HT-29 (cell line): Measurements from ENCODE around the gene MEF2A. TPM values are rescaled to one million over a fixed set of nuclear protein-coding genes. Genes with fewer than 3 reads are reported as not detected.
A peak's percentile ranks its signal among the peaks of the same experiment; 100 is the strongest.

Source experiments
- DNase-seq: peaks from one replicate; pipeline ENCODE4 v3.0.0-alpha.2; 2015; ENCODE audit warnings: low spot score
- total RNA-seq: library from RNA; depleted of rRNA; stranded (reverse); fragments of >200 nt; shearing (Covaris generic); gene quantifications from 2 replicates; pipeline ENCODE4 v1.2.3, GENCODE V29; 2014

The MEF2A gene
- total RNA-seq, 1 experiment from 2014 or later = 22.3 TPM

- DNase-seq = peak; percentile 59
These were observed 138.0 kb downstream of the MEF2A start for GRCh38 chr15:99703603-99704443.

DNA sequence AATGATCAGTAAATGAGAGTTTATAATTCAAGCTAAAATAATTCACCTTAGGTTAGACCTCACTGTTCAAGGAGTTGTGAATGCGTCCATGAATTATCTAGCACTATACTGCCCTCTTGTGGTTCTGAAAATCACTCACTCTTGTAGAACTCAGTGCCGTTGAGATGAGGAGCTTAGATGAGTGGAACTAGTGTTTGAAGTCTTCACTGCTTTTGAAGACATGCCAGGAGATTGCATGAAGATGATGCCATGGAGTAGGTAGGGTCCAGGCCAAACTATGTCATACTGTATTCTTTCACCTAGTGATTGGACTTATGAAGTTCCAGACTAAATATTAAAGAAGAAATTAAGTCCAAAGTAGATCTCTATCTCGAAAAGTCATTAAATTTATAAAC is 138.7 kb downstream of the MEF2A start:
- DNase-seq = peak; percentile 96

- DNase-seq = no peak
These were observed 140.9 kb downstream of the MEF2A start for GRCh38 chr15:99706557-99707303.

GRCh38 chr15:99707473-99708270 is 141.9 kb downstream of the MEF2A start:
- DNase-seq = no peak

- DNase-seq = peak; percentile 78
These were observed 142.8 kb downstream of the MEF2A start for GRCh38 chr15:99708563-99708962.

DNA sequence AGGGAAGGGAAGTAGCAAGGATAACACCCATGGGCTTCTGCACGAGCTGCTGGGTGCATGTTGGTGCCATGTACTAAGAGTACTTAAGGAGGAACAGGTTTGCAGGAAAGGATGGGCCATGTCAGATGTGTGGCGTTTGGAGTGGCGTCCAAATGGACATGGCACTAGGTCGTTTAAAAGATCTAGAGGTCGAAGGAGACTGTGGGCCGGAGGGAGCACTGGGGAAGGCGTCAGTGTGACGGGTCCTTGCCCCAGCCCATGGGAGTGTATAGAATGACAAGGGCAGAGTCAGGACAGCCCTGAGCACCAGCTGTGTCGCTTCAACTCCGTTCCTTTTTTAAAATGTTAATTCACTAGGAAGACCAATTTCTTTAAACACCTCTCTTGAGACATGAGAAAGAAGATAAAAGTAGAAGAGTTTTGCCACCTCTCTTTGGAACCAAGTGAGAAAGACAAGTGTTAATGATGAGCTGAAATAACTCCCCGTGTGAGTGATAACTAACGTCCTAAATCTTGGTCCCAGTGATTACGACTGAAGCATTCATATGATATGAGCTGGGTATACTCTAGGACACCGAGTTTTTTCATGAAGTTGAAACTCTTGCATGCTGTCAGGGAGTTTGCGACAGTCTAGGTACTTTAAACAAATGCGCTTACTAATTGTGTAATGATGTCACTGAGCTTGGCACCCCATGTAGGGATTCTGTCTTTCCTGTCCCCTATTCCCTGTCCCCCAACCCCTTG is 143.6 kb downstream of the MEF2A start:
- no peak for DNase-seq

DNA sequence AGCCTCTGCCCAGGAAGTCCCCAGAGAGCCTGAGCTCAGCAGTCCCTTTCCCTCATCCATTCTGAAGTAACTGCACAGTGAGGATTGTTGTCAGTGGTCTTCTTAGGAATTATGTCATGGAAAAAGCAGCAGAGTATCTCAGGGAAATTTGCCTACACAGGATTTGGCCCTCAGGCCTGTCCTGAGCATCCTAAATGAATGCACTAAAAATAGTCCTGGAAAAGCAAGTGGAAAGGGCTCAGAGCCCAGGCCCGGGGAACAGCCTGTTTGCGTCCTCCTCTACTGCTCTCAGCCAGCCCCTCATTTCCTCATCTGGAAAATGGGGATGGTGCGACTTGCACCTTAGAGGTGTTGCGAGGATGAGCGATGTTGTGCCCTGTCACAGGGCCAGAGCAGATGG is 145.8 kb downstream of the MEF2A start:
- DNase-seq = no peak

DNA sequence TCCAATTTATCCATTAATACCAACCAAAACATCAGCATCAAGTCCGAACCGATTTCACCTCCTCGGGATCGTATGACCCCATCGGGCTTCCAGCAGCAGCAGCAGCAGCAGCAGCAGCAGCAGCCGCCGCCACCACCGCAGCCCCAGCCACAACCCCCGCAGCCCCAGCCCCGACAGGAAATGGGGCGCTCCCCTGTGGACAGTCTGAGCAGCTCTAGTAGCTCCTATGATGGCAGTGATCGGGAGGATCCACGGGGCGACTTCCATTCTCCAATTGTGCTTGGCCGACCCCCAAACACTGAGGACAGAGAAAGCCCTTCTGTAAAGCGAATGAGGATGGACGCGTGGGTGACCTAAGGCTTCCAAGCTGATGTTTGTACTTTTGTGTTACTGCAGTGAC is 146.6 kb downstream of the MEF2A start:
- no peak for DNase-seq

DNA sequence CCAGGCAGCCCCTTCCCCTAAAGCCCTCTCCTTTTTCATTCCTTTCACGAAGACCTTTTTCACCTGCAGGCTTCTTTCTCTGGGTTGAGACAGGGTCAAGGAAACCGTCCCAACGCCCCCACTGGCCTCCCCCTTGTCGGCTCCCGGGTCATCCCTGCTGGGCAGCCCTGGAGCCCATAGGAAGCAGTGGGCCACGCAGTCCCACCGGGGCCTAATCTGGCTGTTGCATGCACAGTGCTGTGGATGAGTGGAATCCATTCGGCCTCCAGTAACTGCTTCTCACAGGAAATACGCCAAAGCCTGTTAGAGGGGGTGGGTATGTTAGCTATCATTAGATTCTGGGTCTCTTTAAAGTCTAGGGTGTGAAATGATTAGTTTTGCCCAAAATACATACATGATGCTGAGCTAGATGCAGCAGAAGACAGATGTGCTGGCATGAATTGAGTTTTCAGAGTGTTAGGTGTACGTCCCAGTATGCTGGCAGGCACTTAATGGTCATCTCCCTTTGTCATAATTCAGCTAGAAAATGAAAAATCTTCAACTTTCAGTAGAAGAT is 150.8 kb downstream of the MEF2A start:
- DNase-seq = no peak

GRCh38 chr15:99717161-99718009 is 151.6 kb downstream of the MEF2A start:
- no peak for DNase-seq

DNA sequence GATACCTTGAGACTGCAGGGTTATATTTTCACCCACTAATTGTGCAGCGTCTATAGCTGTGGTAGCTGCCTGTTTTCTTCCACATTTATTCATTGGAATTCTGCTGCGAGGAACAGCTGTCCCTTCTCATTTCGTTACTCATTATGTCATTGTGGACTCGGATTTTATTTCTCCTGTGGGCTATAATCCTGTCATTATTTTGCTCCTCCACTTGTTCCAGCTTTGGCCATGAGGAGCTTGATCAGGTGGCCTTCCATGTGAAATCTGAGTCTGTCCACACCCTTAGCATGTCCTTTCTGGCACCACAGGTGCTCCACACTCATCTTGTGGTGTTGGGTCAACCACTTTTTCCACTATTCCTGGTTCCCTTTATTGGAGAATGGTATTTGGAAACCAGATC is 152.6 kb downstream of the MEF2A start:
- no peak for DNase-seq

DNA sequence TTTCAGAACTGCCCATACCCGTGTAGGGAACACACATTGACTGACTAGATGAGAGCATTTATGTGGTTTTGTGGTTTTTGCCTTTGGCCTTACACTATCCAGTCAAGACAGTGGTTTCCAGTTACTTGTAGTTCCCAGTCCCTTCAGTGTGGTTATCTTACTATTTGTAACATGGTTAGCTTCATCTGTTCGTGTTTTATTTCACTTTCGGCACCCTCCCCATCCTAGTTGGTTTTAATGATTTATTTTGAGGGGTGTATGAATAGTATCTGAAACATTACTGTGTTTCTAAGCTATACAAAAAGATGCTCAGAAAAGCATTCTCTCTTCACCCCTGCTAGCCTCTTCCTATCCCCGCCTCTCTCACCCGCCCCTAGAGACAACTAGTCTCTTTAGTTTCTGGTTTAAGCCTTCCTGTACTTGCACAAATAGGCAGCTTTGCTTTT is 153.3 kb downstream of the MEF2A start:
- DNase-seq = no peak

DNA sequence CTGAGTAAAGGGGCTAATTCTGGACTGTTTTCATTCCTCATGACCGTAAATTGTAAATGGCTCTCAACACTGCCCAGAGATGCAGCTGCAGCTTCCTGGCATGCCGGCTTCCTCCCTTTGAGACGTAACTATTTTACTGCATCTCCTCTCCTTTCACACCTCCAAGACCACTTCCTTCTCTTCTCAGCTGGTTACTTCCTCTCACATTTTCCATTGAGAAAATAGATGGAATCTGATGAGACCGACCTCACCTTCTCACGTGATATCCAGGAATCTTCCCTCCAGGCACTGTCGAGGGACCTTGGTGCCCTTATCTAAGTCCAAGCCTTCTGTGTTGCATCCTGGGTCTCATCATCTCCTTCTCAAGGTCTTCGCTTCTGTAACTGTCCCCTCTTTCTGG is 154.7 kb downstream of the MEF2A start:
- no peak for DNase-seq

GRCh38 chr15:99721104-99721778 is 155.5 kb downstream of the MEF2A start:
- no peak for DNase-seq

- no peak for DNase-seq
These were observed 156.1 kb downstream of the MEF2A start for GRCh38 chr15:99721896-99722295.

DNA sequence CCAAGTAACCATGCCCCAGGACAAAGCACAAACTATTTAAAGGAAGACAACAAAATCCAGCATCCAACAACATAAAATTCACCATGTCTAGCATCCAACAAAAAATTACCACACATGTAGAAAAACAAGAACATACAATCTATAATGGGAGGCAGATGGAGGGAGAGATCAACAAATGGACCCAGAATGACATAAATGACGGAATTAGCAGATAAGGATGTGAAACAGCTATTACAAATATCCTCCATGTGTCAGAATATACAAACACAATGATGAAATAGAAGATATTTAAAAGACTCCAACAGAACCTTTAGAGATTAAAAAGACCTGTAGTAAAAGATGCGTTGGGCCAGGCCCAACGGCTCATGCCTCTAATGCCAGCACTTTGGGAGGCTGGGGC is 156.6 kb downstream of the MEF2A start:
- DNase-seq = no peak

DNA sequence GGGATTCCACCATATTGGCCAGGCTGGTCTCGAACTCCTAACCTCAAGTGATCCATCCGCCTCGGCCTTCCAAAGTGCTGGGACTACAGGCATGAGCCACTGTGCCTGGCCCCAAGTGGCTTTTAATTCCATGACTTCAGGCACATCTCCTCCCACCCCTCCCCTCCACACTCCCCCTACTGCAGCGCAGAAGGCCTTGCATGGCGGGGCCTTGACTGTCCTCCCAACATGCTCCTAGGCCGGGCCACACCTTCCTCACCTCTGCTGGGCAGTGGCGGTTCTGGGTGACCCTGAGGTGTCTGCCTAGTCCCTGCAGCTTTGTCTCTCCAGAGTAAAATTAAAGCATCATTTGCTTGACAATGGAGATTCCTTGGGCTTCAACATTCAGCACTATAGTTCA is 160.5 kb downstream of the MEF2A start:
- no peak for DNase-seq

DNA sequence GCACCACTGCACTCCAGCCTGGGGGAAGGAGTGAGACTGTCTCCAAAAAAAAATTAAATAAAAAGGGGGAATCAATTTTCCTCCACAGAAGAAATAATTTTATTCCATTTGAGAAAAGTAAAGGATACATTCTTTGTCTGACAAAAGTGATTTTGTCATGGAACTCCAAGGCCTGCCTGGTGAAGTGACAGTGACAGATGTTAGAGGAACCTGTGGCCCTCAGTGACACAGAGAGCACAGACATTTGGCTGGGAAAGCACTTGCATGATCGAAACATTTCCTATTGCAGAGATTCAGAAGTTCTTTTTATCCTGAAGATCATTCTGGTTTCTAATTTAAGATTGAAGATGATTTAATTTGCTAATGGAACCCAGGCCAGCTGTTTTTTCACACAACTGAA is 161.5 kb downstream of the MEF2A start:
- no peak for DNase-seq

GRCh38 chr15:99727733-99728132 is 161.9 kb downstream of the MEF2A start:
- no peak for DNase-seq

- no peak for DNase-seq
These were observed 163.1 kb downstream of the MEF2A start for GRCh38 chr15:99728916-99729315.
